Lower leg skin (tissue), 3 donors: ENCODE measurements around the gene SLC48A1.

Experiments used
- POLR2A ChIP-seq, 2 donors: fragments of 450-650 bp; IDR thresholded peaks; one replicate each; pipeline ENCODE4 v1.6.1; 2016 to 2017; ENCODE audit warnings: antibody characterized with exemption in 2 of 2, mild to moderate bottlenecking in 1 of 2, moderate library complexity in 1 of 2
- TF ChIP-seq, protein P1 (sequence below), 3 donors: fragments of 450-650 bp; IDR thresholded peaks; one replicate each; pipeline ENCODE4 v1.5.1; 2016; ENCODE audit warnings: antibody characterized with exemption in 3 of 3, mild to moderate bottlenecking in 3 of 3, moderate library complexity in 2 of 3

- TF ChIP-seq, protein P1, sequence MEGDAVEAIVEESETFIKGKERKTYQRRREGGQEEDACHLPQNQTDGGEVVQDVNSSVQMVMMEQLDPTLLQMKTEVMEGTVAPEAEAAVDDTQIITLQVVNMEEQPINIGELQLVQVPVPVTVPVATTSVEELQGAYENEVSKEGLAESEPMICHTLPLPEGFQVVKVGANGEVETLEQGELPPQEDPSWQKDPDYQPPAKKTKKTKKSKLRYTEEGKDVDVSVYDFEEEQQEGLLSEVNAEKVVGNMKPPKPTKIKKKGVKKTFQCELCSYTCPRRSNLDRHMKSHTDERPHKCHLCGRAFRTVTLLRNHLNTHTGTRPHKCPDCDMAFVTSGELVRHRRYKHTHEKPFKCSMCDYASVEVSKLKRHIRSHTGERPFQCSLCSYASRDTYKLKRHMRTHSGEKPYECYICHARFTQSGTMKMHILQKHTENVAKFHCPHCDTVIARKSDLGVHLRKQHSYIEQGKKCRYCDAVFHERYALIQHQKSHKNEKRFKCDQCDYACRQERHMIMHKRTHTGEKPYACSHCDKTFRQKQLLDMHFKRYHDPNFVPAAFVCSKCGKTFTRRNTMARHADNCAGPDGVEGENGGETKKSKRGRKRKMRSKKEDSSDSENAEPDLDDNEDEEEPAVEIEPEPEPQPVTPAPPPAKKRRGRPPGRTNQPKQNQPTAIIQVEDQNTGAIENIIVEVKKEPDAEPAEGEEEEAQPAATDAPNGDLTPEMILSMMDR (IDR thresholded peaks at IDR 0.05) = no peak
- TF ChIP-seq POLR2A (IDR thresholded peaks at IDR 0.05) = no peak
These were observed 9.3 kb downstream of the SLC48A1 start for GRCh38 chr12:47782372-47782770.
